Measurements from ENCODE around the gene HCK.

GRCh38 chr20:32089637-32090362 lies 37.8 kb downstream of the HCK start:
- TF ChIP-seq YY1 (IDR thresholded peaks at IDR 0.05; ENCODE audit: insufficient read depth, insufficient read length) (no peak), SUZ12 (IDR thresholded peaks at IDR 0.05; ENCODE audit: extremely low read depth, insufficient read depth, insufficient read length) (no peak), ZNF274 (IDR thresholded peaks at IDR 0.05; ENCODE audit: low read depth, low read length) (no peak)
